IPS DF 19.7 (cell line): ENCODE results near the gene QPCT.
"Not testable (repeated sequence)": the region's sequence is repeated elsewhere in the genome, so short reads cannot be mapped to it uniquely, and the experiment has no call there.

ENCODE experiments used
- DNase-seq: peaks from one replicate; pipeline ENCODE4 v3.0.0-alpha.2; 2013; ENCODE audit warnings: low read depth, low spot score

Gene QPCT

DNA sequence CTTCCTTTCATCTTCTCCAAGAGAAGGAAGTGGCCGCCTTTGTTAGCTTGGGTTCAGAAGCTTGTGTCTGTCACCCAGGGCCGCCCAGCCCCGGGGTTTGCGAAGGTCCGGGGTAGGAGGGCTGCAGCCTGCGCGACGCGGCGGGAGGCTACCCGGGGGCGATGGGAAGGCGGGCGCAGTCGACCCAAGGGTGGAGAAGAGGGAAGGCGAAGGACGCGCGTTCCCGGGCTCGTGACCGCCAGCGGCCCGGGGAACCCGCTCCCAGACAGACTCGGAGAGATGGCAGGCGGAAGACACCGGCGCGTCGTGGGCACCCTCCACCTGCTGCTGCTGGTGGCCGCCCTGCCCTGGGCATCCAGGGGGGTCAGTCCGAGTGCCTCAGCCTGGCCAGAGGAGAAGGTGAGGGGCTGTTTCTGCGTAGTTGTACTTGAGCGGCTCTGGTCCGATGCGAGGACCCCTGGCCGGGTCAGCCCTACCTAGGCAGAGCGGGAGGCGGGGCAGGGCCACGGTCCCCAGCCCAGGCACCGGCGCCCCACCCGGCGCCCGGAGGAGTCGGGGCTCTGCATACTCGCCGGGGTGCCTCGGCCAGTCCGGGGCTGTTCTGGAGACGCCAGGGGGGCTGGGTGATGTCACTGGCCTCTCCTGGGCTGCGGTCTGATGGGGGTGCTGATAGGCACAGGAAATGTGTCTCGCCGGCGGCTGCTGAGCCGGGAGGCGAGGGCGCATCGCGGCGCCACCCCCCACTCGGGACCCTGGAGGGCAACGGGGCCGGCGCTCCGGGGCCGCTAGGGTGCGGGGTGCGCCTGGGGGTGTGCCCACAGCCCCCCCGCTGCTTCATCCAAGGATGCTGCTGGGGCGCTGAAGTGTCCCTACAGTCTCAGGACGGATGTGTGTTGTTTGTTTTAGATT, at the start of gene QPCT:
Gene QPCT, plus strand, starts transcription at position 178 of the 909 bp plus-strand sequence. Its CDS starts 102 bp downstream, at position 280.
- no peak for DNase-seq

GRCh38 chr2:37294858-37295257, 49.6 kb upstream of the QPCT start:
- not testable (repeated sequence) for DNase-seq

DNA sequence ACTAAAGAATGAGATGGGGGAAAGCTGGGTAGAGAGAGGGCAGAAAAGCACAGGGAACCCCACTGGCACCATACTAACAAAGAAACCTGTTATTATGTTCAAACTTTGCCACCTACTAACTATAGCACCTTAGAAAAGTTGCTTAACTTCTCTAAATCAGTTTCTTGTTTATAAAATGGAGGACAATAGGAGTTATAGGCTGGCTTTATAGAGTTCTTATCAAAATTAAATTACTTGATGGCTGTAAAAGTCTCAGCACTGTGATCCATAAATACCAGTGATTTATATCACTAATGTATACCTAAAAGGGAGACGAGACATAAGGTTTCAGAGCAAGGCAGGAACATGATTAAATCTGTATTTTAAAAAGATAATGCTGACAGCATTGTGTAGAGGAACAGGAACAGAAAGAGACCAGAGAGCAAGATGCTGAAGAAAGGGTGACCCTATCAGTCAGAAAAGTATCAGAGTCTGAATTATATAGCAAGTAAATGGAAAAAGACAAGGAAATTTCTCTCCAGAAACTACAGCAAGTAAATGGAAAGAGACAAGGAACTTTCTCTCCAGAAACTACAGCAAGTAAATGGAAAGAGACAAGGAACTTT, 48.9 kb upstream of the QPCT start:
- DNase-seq = no peak

DNA sequence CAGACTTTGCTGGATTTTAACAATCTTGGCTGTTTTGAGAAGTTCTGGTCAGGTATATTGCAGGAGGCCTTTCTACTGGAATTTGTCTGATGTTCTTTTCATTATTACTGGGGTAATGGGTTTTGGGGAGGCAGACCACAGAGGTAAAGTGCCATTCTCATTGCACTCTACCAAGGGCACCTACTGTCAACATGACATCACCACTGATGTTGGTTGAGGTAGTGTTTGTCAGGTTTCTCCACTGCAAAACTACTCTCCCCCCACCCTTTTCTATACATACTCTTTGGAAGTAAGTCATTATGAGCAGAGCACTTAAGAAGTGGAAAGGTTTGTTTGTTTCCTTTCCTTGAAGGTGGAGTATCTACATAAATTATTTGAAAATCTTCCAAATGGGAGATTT, 46.8 kb upstream of the QPCT start:
- DNase-seq = no peak

- DNase-seq = no peak
Observed at GRCh38 chr2:37300146-37300545, 44.3 kb upstream of the QPCT start.

GRCh38 chr2:37300578-37300977, 43.9 kb upstream of the QPCT start:
- DNase-seq = no peak

- DNase-seq = no peak
Observed at GRCh38 chr2:37301408-37301807, 43.0 kb upstream of the QPCT start.

- no peak for DNase-seq
Observed at GRCh38 chr2:37302701-37303252, 41.7 kb upstream of the QPCT start.

DNA sequence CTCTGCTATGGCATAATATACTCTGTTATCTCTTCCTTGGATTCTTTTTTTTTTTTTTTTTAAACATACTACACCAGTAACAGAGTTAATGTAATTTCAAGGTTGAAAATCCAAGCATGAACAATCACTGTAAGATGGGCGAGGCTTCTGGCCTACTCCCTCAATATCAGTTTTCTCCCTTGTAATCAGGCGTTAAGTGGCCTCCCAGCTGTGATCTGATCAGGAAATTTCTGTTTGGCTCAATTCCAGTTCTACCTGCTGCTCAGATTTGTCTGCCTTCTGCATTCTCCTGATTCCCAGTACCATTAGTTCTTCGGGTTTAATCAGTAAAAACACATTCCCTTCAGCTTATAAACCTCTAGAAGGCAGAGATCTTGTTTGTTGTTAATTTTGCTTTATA, 38.4 kb upstream of the QPCT start:
- DNase-seq = no peak

DNA sequence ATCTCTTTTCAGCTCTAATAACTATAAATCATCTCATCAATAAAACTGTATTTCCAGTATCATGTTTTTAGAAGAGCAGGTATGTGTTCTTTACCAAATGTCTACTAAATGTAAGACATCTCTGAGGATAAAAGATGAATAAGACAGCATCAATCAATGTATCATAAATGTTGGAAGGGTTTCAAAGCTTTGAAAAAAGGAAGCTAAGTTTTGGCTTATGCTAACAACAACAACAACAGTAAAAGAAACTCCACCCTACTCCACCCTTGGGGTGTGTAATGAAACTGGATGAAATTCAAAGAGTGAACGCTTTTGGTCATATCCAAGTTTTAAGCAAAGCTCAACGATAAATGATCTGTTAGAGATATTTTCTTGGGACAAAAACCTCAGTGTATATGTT, 36.9 kb upstream of the QPCT start:
- DNase-seq = no peak

GRCh38 chr2:37315364-37315763, 29.1 kb upstream of the QPCT start:
- no peak for DNase-seq

GRCh38 chr2:37316181-37316580, 28.2 kb upstream of the QPCT start:
- no peak for DNase-seq

GRCh38 chr2:37317746-37318145, 26.7 kb upstream of the QPCT start:
- DNase-seq = no peak

- no peak for DNase-seq
Observed at GRCh38 chr2:37318401-37318800, 26.0 kb upstream of the QPCT start.

DNA sequence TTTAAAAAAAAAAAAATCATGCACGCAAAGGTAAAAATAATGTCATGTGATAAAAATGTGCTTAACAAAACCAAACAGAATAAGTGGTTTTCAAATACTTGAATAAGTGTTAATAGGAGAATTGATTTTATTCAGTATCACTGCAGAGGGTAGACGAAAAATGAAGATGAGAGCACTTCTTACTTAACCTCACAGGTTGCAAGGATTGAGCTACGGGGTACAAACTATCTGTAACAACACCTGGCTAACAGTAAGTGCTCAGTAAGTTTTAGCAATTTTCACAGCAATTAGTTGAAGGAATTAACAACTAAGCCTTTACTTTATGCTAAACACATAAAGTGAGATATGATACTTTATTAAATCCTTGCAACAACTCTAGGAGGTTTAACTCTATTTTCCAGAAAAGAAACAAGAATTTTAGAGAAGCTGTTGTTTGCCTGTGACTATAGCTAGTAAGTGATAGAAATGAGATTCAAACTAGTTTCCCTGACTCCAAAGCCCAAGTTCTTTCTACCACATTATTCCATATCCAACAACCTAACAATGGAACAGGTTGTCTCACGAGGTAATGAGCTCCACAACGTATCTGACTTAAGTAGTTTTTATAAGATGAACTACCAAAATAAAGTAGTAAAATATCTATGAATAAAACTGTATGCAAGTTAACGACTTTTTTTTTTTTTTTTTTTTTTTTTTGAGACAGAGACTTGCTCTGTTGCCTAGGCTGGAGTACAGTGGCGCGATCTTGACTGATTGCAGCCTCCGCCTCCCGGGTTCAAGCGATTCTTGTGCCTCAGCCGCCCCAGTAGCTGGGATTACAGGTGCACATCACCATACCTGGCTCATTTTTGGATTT, 24.4 kb upstream of the QPCT start:
- no peak for DNase-seq

DNA sequence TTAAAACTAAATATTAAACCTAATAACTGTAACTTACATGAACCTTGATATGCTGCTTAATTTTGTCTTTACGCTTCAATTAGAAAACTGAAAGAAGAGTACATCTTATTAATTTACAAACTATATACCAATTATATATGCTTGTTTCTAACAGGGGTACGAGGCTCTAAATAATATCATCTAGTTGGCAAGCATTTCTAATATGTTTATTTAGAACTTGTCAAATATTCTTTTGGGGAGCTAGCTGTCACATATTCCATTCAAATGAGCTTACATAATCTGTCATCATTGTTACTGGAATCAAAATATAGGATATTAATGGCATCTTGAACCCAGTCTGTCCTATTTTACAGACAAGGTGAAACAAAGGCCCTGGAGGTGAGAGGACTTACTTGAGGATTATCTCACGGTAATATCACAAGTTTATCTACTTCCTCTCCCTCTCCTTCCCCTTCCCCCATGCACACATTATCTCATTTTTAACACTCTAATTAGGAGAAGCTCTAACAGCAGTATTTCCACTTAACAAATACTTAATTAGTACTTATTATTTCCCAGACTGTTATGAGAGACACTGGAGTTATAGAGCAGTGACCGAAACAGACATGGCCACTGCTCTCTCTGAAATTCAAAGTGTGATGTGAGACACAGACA, 23.3 kb upstream of the QPCT start:
- DNase-seq = no peak

- no peak for DNase-seq
Observed at GRCh38 chr2:37322368-37322767, 22.1 kb upstream of the QPCT start.

DNA sequence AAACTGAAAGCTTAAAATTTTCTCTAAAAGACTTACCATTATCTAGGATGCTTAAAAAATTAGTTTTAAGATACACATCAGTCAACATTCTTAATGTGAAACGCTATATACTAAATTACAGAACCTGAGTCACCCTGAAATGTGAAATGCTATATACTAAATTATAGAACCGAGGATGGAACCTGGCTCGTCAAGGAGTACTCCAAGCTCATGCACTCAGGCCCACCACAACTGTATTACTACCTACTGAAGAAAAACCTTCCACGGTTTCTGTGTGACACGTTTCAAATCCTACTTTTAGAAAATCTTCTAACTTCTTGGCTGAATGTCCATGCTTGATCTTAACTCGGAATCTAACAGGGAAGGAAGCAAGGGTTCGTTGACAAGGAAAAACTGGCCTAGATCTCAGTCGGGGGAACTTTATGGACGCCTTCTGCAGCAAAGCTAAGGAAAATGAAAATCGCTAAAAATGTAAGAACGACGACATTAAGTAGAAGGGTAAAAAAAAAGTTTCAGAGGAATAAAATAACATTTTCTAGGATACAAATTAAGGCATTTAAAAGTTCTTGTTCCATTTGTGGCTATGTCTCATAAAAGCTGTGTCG, 21.2 kb upstream of the QPCT start:
- no peak for DNase-seq

DNA sequence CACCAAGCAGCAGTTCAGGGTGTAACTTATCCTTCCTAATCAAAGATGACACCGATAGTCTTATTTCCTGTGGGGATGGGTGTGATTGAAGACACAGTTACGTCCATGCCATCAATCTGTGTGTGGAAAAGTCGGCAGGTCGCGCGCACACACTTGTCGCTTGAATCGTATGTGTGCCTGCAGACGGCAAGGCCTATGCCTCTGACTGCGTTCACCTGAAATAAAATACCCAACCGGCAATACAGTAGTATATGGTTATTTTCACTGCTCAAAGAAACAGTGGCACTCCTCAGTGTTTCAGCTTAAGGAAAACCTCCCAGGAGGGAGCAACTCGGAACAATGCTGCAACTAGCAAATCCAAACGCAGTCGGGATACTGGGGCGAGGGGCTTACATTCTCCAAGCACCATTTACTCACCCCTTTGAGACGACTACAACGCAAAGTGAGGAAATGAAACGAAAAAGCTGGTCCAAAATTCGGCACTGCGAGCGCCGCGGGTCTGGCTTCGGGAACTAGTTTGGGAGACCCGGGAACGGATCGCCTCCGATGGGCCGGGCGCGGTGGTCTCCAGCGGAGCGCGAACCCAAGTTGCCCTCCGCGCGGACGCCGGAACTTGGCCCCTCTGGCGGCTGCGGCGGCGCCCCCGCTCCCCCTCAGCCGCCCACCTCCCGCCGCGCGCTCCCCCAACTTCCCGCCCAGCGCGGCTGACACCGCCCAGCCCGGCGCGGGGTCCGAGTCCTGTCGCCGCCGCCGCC, 20.5 kb upstream of the QPCT start:
- DNase-seq = no peak

DNA sequence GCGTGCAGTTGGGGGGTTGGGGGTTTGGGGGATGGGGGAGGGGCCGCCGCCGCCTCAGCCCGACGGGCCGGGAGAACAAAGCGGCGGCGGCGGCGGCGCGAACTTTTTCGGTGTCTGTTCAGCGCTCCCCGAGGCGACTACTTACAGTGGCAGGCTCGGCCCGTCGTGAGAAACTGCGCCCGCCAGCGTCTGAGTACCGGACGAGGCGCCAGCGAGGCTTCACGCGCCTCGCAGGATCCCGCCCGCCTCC, 20.0 kb upstream of the QPCT start:
- no peak for DNase-seq
